Peyer's patch (tissue), 4 donors: Measurements from ENCODE around the gene MALL.

Experiments
- CTCF ChIP-seq, 6 experiments: fragments of 450-650 bp in 4 of 6; fragments of 200-600 bp in 2 of 6; sonication (generic) in 1 of 6; IDR thresholded peaks; one replicate each; pipeline ENCODE4 v1.5.1; 2017 to 2019; ENCODE audit warnings: antibody characterized with exemption in 6 of 6, mild to moderate bottlenecking in 3 of 6, moderate library complexity in 1 of 6
- POLR2A ChIP-seq, 2 donors: fragments of 450-650 bp; IDR thresholded peaks; one replicate each; pipeline ENCODE4 v1.5.1; 2017; ENCODE audit warnings: antibody characterized with exemption in 2 of 2, mild to moderate bottlenecking in 2 of 2, moderate library complexity in 2 of 2

DNA sequence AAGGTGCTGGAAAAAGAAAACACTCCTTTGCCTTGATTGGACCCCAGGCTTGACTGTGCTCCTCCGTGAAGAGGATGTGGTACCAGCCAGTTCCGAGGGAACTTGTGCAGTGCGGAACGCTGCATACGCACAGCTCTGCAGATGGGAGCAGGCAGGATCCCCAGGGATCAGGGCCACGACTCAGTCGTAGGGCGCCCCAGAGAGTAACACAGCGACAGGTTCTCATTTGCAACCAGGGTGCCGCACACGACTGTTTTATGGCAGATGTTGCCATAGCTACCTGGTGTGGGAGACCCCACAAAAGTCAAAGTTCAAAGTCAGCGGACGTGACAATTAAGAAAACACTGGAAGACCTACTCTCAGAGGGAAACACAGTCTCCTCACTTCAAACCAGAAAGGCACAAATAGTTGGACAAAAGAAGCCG lies 779 bp downstream of the MALL start:
- TF ChIP-seq CTCF (IDR thresholded peaks at IDR 0.05) (no peak), POLR2A (IDR thresholded peaks at IDR 0.05) (peak; percentile 15 to 56)
